ENCODE measurements around the gene SYTL1.

Gene SYTL1

DNA sequence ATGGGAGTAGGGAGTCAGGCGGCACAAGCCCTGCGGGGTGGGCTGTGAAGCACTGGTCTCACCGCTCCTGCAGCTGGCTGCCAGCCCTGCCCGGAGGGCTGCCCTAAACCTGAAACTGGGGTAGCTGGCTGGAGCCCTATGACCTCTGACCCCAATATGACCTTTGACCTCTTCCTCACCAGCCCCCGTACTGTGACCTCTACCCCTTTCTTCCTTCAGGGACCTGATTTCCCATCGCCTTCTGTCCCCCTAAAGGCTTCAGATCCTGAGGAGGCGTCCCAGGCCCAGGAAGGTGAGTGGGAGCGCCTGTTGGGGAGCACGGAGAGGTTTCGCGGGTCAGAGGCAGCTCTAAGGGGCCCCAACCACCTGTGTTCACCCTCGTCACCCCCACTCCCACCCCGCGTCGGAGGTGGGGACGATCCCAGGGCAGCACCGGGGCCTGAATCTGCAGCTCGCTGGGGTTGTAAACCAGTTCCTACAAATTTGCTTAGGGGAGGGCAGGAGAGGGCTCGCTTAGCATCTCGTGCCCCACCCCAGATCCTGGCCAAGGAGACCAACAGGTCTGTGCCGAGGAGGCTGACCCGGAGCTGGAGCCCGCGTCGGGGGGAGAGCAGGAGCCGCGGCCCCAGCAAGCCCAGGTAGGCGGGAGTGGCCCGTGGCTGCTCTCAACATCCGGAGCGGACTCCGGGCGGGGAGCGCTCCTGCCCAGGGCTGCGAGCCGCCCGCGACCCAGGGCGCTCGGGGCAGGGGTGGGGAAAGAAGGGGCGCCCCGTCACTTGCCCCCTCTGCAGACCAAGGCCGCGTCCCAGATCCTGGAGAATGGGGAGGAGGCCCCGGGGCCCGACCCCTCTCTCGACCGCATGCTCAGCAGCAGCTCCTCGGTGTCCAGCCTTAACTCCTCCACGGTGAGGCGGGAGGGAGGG is 7.3 kb downstream of the SYTL1 start:
- DNase-seq: peak in 1 of 2 donors; percentile 19

DNA sequence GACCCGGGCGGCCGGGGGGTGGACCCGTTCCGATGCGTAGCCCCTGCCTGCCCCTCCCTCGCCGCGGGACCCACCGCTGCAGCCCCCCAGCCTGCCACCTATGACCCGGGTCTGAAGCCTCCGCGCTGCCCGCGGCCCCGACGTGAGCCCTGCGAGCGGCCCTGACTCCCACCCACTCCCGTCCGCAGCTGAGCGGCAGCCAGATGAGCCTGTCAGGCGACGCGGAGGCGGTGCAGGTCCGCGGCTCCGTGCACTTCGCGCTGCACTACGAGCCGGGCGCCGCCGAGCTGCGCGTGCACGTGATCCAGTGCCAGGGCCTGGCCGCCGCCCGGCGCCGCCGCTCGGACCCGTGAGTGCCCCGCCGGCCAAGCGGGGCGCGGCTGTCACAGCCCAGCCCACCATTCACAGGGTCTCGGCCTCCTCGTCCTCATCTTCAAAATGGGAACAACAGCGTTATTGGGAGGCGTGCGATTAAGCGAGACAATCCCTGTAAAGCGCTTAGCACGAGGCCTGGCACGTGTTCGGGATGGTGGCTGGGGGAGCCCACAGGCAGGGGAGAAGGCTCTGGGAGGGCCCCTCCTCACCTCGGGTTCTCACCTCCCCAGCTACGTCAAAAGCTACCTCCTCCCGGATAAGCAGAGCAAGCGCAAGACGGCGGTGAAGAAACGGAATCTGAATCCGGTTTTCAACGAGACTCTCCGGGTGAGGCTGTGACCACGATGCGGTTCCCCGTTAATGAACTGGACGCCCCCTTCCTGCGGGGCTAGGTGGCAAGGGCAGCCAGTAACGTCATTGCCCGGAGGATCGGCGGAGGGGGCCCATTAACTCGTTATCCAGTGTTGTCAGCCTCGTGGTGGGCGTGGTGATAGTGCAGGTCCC is 8.2 kb downstream of the SYTL1 start:
- DNase-seq: peak in 1 of 2 donors; percentile 57

DNA sequence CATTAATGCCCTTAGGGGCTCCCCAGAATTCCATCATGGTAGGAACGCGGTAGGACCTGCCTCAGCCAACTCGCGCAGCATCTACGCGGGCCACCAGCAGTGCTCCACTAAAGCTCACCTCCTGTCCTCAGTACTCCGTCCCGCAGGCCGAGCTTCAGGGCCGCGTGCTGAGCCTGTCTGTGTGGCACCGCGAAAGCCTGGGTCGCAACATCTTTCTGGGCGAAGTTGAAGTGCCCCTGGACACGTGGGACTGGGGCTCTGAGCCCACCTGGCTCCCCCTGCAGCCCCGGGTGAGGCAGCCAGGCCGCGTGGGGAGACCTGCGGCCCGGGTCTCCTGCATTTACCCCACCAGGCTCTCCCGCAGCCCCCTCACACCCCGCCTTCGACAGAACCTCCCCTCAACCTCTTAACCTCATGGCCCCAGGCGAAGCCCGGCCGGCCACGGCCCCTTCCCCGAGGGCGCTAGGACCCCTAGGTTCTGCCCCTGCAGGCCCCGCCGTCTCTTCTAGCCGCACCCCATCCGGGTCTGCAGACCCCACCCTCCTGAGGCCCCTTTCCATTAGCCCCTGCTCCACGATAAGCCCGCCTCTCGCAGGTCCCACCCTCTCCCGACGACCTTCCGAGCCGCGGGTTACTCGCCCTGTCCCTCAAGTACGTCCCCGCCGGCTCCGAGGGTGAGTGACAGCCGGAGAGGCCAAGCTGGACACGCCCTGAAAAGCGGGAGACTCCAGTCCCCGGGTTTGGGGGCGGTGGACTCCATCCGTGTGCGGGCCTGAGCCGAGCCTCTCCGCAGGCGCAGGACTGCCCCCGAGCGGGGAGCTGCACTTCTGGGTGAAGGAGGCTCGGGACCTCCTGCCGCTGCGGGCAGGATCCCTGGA is 9.1 kb downstream of the SYTL1 start:
- no peak for DNase-seq

DNA sequence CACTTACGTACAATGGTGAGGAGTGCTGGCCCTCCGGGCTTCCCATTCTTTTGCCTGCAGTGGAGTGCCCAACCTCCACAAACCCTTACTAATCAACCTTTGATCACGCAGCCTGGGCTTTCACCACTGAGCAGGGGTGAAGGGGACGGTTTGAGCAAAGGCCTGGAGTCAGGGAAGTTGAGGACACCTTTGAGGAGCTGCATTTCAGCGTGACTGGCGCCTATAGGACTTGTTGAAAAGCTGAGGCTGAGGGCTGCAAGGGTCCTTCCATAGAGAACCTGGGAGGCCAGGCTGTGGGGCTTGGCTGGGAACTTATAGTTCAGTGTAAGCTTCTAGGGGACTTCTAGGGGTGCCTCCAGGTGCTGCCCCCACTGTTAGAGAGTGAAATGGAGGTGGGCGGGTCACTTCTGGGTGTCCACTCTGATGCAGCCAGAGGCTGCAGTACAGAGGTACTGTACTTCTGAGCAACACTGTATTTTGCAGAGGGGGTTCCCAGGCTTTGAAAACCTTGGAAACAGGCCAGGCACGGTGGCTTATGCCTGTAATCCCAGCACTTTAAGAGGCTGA is 9.8 kb downstream of the SYTL1 start:
- DNase-seq: no peak

DNA sequence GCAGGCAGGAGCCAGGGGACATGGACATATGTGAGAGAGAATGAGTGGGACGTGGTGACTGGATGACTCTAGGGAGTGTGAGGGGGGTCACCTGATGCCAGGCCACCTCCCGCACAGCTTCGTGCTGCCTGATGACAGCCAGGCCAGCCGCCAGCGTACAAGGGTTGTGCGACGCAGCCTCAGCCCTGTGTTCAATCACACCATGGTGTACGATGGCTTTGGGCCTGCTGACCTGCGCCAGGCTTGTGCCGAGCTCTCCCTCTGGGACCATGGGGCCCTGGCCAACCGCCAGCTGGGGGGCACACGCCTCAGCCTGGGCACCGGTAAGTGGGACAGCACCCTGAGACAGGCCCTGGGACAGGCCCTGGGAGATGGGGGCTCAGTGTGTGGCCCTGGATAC is 11.3 kb downstream of the SYTL1 start:
- no peak for DNase-seq

DNA sequence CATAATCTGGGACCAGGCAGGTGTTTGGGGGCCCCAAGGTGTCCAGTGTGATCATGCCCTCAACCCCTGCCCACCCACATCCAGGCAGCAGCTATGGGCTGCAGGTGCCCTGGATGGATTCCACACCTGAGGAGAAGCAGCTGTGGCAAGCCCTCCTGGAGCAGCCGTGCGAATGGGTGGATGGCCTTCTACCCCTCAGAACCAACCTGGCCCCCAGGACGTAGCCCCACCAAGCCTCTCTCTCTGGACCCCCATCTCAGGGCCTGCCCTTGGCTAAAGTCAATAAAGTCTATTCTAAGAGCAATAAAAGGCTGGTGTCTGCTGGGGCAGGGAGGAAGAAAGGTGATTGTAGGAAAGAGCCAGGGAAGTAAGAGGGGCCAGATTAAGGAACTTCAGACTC is 11.8 kb downstream of the SYTL1 start:
- no peak for DNase-seq

DNA sequence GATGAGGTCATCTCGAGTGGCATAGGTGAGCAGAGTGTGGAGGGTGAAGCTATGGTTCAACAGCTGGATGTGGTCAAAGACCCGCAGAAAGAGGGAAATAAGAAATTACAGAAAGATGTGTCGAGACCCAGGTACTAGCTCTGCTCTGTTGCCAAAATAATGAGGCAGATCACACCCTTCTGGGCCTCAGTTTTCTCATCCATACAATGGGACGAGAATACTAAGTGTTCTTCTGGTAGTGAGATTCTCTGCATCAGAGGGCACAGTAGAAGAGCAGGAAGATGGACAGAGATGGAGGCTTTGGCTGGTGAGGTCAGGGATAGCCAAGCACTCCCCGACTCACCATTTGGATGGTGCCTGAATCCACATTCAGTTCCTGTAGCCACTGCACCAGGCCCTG is 13.9 kb downstream of the SYTL1 start:
- no peak for DNase-seq

DNA sequence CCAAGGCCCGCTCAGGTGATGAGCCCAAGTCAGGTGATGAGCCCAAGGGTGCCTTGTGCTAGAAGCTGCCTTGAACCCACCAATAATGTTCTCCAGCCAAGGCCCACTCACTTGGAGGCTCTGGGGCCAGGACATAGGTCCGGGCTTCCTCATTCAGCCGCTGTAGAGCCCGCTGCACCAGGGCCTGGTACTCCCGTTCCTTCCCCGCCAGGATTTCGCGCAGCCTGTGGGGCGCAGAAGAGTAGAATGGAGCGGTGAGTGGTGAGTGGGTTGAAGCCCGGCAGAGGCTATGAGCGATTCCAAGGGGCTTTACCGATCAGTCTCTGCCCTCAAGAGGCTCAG is 14.4 kb downstream of the SYTL1 start:
- DNase-seq: no peak

DNA sequence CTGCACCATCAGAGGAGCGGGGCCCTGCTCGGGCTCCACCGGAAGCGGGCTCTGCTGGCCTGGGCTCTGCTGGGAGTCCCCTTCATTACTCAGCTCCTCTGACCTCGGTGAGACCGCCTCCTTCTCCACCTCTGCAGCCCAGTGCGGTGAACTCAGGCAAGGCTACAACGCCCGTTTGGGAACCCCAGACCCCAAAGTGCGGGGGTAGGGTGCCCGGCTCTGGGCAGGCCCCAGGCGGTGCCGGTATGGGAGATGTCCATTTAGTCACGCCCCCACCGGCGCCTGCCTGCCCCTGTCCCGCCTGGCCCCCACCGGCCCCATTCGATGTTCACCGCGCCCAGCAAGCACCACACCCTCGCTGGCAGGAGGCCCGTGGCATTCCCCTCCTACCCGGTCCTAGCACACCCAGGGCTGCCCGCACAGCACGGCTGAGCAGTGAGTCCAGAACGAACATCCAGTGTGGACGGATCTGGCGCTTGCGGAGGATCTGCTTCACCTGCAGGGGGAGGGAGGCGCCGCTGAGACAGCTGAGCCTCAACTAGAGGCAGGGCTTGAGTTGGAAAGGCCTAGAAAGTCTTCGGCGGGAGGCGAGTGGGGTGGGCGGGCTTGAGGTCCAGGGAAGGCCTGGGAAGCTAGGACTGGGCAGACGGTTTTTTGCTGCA is 14.9 kb downstream of the SYTL1 start:
- no peak for DNase-seq

DNA sequence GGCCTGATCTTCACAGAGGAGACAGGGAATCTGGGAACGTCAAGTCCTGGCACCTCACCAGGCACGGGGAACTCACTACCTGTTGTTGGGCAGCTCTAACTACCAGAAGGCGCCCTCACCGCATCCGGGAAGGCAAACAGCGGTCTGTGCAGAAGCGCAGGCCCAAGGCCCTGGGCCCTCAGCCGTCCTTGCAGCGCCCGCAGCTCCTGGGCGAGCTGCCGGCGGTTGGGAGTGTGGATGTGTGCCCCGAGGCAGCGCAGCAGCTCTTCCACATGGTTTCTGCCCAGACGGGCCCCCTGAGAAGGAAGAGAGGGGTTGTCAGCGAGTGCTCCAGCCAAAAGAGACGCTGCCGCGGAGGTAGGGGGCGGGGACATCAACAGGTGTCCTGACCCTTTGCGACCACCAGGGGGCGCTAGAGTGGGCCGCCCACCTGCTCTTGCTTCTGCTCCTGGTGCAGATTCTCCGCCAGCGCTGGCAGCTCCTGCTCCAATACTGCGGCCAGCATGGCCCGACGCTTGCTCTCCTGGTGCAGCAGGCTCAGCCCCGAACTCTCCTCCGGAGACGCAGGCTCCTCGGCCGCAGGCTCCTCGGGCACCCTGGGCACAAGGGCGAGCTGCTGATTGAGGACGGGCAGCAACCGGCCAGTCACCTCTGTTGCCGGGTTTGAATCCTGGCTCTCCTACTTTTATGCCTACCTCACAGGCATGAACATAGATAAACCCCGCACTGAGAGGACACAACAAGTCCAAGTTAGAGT is 15.6 kb downstream of the SYTL1 start:
- peak; percentile 61 to 78 for DNase-seq

DNA sequence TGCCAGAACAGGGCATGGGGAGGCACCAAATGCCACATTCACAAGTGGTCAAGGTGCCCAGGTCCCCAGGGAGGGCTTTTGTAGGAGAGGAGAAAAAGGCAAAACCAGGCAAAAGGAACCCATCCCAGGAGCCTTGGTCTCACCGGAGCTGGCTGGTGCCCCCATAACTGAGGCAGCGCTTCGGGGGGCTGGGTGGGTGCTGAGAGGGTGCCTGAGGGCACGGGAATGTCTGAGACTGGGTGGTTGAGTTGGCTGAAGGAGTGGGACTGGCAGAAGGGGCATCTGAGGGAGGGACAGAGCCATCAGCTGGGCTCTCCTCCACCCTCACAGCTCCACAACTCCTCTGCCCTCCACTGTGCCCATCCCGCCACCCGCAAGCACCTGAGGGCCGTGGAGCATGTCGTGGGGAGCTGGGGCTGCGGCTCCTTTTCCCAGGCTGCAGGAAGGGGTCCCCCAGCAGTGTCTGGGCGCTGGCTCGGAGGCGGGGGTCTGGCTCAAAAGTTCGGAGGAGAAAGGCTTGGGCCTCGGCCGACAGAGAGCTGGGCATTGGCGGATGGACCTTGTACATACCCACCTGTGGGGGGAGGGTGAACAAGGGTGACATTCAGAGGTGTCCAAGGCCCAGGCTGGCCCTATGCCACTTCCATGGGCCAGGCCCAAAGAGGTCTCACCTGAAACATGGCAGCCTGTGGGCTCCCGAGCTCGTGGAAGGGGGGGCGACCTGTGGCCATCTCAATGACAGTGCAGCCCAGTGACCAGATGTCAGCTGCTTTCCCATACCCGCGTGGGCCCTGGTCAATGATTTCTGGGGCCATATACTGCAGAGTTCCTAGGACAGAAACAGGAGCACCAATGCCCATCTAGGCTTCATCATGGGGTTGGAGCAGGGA is 16.5 kb downstream of the SYTL1 start:
- DNase-seq: no peak

DNA sequence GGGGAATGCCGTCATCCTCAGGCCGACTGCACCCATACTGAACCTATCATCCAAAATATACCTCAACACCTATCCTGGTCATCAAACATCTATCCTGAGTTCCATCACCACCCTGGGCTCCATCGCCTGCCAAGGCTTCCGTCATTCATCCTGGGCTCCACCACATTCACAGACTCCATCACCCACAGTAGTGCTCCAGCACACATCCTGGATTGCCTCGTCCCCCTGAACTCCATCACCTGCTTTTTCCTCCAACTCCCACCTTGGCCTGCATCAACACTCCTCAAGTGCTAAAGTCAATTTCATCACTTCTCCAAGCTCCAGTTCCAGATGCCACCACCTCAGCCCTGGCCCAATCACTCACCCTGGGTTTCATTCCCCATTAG is 17.1 kb downstream of the SYTL1 start:
- no peak for DNase-seq

DNA sequence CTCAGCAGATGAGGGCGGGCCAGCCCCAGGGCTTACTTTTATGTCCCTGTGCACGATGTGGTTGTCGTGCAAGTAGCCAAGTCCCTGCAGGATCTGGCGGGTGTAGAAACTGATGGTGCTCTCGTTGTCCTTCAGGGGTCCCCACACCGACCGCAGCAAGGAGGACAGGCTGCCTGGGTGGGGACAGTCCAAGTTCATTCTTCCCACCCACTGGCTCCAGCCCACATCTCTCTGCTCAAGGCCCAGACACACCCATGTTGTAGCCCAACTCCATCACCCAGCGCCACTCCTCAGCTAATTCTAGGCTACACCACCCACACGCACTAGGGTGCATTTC is 18.0 kb downstream of the SYTL1 start:
- DNase-seq: no peak

DNA sequence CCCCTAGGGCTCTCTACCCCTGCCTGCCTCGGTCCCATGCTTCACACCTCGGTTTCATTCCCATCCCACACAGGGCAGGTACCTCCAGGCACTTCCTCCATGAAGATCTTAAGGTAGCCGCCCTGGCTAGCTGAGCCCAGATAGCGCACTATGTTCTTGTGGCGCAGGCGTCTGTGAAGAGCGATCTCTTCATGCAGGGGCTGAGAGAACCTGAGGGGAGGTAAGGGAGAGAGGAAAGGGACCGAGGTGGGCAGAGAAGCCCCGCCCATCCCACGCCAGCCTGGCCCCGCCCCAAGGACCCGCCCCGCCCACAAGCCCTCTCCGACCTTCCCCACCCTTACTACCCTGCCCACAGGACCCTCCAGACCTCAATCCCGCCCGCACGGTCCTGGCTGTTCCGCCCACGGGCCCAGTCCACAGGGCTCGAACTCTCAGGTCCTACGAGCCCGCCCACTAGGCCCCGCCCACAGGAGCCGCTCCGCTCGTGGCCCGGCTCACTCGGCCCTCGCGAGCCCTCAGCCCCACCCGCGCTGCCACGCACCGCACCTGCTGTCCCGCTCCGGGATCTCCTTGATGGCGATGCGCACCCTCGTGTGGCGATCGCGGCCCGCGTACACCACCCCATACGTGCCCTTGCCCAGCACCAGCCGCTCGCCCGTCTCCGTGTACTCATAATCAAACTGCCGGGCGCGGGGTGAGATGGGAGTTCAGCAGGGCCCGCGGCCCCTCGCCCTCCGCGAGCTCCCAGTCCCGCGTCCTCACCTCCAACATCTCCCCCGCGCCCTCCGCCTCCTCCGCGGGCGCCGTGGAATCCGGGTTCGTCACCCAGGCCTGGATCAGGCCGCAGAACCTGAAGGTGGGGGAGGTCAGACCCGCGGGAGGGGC is 18.6 kb downstream of the SYTL1 start:
- DNase-seq: no peak

DNA sequence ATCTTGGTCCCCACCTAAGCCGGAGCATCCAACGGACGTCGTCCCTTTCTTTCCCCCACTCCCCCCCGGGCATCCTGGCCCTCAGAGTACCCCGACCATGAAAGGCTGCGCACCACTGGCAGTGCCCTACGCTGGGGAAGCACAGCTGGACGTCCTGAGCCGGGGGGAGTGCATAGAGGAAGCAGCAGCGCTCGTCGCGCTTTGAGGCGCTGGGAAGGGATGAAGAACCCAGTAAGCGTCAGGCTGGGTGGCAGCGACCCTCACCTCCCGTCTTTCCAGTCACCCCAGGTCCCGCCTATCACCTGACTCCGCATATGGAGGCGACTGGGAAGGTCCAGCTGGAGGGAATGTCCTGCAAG is 19.2 kb downstream of the SYTL1 start:
- DNase-seq: no peak

DNA sequence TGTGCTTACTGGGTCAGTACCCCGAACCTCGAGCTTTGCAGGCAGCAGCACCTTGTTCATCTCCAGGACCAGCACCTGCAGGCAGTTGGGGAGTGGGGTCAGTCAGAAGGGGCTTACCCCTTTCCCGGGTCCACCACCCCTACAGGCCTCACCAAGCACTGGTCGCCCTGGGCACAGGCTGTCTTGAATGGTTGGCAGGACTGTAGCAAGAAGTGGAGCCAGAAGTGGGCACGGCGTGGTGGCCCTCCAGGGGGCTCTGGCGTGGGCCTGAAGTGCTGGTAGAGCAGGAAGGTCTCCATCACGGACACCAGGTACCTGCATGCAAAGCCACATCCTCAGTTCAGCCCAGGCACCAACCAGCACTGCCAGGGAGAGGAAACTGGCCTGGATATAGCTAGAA is 19.7 kb downstream of the SYTL1 start:
- DNase-seq: no peak

DNA sequence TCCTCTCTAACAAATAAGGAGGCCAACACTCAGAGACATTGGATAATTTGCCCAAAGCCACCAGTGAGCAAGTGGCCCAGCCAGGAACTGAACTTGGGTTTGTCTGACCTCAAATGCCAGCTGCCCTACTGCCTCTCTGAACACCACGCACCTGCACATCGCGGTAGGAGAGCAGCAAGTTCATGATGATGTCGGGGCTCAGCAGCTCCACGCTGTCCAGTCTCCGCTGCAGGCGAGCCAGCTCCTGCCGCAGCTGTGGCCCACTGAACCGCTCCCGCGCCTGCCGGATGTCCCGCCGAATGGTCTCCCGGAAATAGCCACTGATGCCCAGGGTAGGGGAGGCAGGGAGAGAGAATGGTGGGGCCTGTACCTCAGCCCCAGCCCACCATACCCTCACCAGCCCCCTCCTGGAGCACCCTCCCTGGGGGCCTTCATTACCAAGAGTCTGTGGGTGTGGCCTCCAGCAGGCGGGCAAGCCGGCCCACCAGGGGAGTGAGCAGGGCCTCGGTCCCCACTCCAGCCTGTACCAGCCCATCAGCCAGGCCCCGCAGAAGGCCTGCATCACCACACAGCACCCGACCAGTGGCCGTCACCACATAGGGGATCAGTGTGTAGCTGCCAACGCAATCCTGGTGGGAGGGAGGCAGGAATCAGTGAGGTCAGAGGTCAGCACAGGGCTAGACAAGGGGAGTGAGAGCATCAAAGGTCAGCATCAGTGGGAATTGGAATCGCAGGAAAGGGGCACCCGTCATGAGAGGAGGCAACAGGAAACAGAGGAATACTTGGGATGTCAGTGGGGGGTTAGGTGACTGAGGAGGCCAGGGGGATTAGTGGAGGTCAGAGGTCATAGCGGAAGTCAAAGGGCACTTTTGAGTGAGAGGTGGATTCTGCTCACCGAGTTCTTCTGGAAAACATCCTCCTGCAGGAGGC is 22.2 kb downstream of the SYTL1 start:
- no peak for DNase-seq
